GM12878 (cell line): ENCODE measurements around the gene VIL1. TPM values are rescaled to one million over a fixed set of nuclear protein-coding genes. Genes with fewer than 3 reads are reported as not detected.

Experiments used
- ATAC-seq: fragments of 200-7000 bp; cut with Tn5 transposase; 3 replicates; pipeline ENCODE4 v1.9.1; 2020; ENCODE audit warnings: mild to moderate bottlenecking, moderate library complexity
- BruUV-seq: library from RNA; stranded (reverse); fragments of 400-500 nt; replicated peaks from 2 replicates; lab custom pipeline; 2021; lab: Mats Ljungman, UMichigan
- CTCF ChIA-PET: fragments of 300-600 bp; sonication (Branson Sonifier 250); formaldehyde crosslinking; extraction: SDS; loops from one replicate; lab custom pipeline; 2021; ENCODE audit warnings: inconsistent platforms; lab: Yijun Ruan, JAX
- POLR2A ChIA-PET: fragments of 350-600 bp; formaldehyde crosslinking; extraction: SDS; loops from one replicate; lab custom pipeline; 2021; ENCODE audit warnings: inconsistent platforms; lab: Charles Lee
- RAD21 ChIA-PET: fragments of 300-600 bp; sonication (Branson Sonifier 250); formaldehyde crosslinking; loops from one replicate; lab custom pipeline; 2023; ENCODE audit warnings: antibody characterized with exemption; ENCODE audit not compliant: unreplicated experiment; lab: Charles Lee
- SMC1A ChIA-PET: fragments of 300-600 bp; sonication (Branson Sonifier 250); formaldehyde crosslinking; loops from one replicate; lab custom pipeline; 2023; ENCODE audit not compliant: unreplicated experiment, uncharacterized antibody; lab: Charles Lee
- DNase-seq: peaks from one replicate; pipeline ENCODE4 v3.0.0-alpha.2; 2011; ENCODE audit warnings: low read depth, low spot score
- FAIRE-seq: peaks from 3 replicates; lab custom pipeline; 2011; peaks lifted over from hg19 to GRCh38; lab: Jason Lieb, UNC
- H2AFZ ChIP-seq: 2 replicates; pipeline ENCODE4 v1.6.0; 2011; ENCODE audit warnings: low read depth, low read length, control low read depth; ENCODE audit not compliant: control insufficient read depth
- H3K27ac ChIP-seq: 2 replicates; pipeline ENCODE4 v1.5.1; 2011; ENCODE audit warnings: control low read depth; ENCODE audit not compliant: control insufficient read depth, insufficient read depth
- H3K27me3 ChIP-seq, 2 experiments: replicated peaks in 1 of 2; 2 replicates each; pipeline versions ENCODE4 v1.6.0 to v1.6.1; 2011; ENCODE audit warnings: low read length in 1 of 2; ENCODE audit not compliant: control insufficient read depth in 2 of 2, insufficient read depth in 2 of 2
- H3K36me3 ChIP-seq, 2 experiments: 2 replicates each; pipeline ENCODE4 v1.5.1; 2011; ENCODE audit warnings: low read length in 1 of 2; ENCODE audit not compliant: control insufficient read depth in 2 of 2, insufficient read depth in 2 of 2
- H3K4me1 ChIP-seq: 2 replicates; pipeline ENCODE4 v1.6.1; 2011; ENCODE audit warnings: mild to moderate bottlenecking, low read length, moderate library complexity, mixed read lengths; ENCODE audit not compliant: control insufficient read depth, insufficient read depth
- H3K4me2 ChIP-seq: 2 replicates; pipeline ENCODE4 v1.6.0; 2011; ENCODE audit warnings: control low read depth; ENCODE audit not compliant: control insufficient read depth, insufficient read depth
- H3K4me3 ChIP-seq: fragments of 200-600 bp; sonication (generic); 2 replicates; pipeline ENCODE4 v1.5.1; 2016
- H3K79me2 ChIP-seq: 2 replicates; pipeline ENCODE4 v1.6.0; 2011; ENCODE audit warnings: low read length; ENCODE audit not compliant: control insufficient read depth, insufficient read depth
- H3K9ac ChIP-seq: 2 replicates; pipeline ENCODE4 v1.8.0; 2011; ENCODE audit warnings: low read length, control low read depth, mixed read lengths; ENCODE audit not compliant: control insufficient read depth, insufficient read depth
- H3K9me3 ChIP-seq: replicated peaks from 3 replicates; pipeline ENCODE4 v1.5.1; 2011; ENCODE audit warnings: mild to moderate bottlenecking, low read length; ENCODE audit not compliant: control insufficient read depth, insufficient read depth
- H4K20me1 ChIP-seq: 2 replicates; pipeline ENCODE4 v1.6.0; 2011; ENCODE audit not compliant: control insufficient read depth, insufficient read depth
- CHD1 ChIP-seq: IDR thresholded peaks from 2 replicates; pipeline ENCODE4 v1.6.1; 2012; ENCODE audit warnings: low read depth, low read length, improper control_type of control experiment
- MYC ChIP-seq: IDR thresholded peaks from 2 replicates; pipeline ENCODE4 v1.6.1; 2011; ENCODE audit warnings: mild to moderate bottlenecking, low read length, moderate library complexity, inconsistent platforms; ENCODE audit not compliant: insufficient read depth, insufficient replicate concordance, insufficient read length, severe bottlenecking
- NRF1 ChIP-seq: conservative IDR thresholded peaks from 2 replicates; pipeline ENCODE4 v1.6.1; 2011; ENCODE audit warnings: mild to moderate bottlenecking, low read depth, low read length, improper control_type of control experiment
- USF2 ChIP-seq: IDR thresholded peaks from 2 replicates; pipeline ENCODE4 v1.6.1; 2011; ENCODE audit warnings: low read depth, low read length, improper control_type of control experiment, borderline replicate concordance
- YY1 ChIP-seq: IDR thresholded peaks from 2 replicates; pipeline ENCODE4 v1.6.1; 2011; ENCODE audit warnings: low read depth, mild to moderate bottlenecking, low read length
- ZNF217 ChIP-seq: fragments of 450-650 bp; IDR thresholded peaks from 2 replicates; pipeline ENCODE4 v1.6.1; 2017; ENCODE audit warnings: antibody characterized with exemption, mild to moderate bottlenecking
- WGBS: methylation state at CpG from one replicate; pipeline ENCODE4 v1.1.6; 2016; ENCODE audit warnings: low lambda C conversion rate; ENCODE audit not compliant: insufficient replicate concordance, insufficient coverage; ENCODE audit errors: missing lambda C conversion rate; 5-methylcytosine and 5-hydroxymethylcytosine counted together
- in situ Hi-C: fragments of 300-500 bp; cut with MboI; formaldehyde crosslinking; loops from 9 replicates; pipeline ENCODE4 v1.14.3; 2018; ENCODE audit warnings: mixed read lengths
- intact Hi-C: fragments of 100-400 bp; cut with micrococcal nuclease; formaldehyde crosslinking; loops from one replicate; pipeline ENCODE4 v1.14.2; 2022; ENCODE audit not compliant: unreplicated experiment
- polyA plus RNA-seq, 11 experiments: library from polyadenylated mRNA; depleted of rRNA in 4 of 11; unstranded in 6 of 11; stranded (reverse) in 5 of 11; fragments of >200 nt; fragmentation: Nextera tagmentation in 4 of 11; fragmentation: Illumina TruSeq in 1 of 11; extraction: Ambion mirVana in 4 of 11; extraction: Trizol in 1 of 11; gene quantifications; 1 replicate in 1 of 11; 2 replicates in 10 of 11; pipeline versions ENCODE4 v1.2.1 to v1.2.3, GENCODE V29; 2011 to 2016; ENCODE audit warnings: inconsistent platforms in 2 of 11, missing spikeins in 2 of 11, low read depth in 1 of 11
- total RNA-seq, 4 experiments: library from RNA; depleted of rRNA in 3 of 4; stranded (reverse); fragments of >200 nt in 3 of 4; fragmentation: Illumina TruSeq in 1 of 4; extraction: Trizol in 1 of 4; gene quantifications; 2 replicates each; pipeline versions ENCODE4 v1.2.1 to v1.2.3, GENCODE V29; 2013 to 2021

Gene VIL1
- total and polyA plus RNA-seq, 10 of the 15 experiments (the other 5 are each of a cell fraction or from before 2014, with no cell fraction given), result 0.03 to 1.9 (median 0.33) TPM

GRCh38 chr2:218470448-218470847, 51.5 kb downstream of the VIL1 start:
- POLR2A ChIA-PET, result no interaction called here
- Histone ChIP-seq H3K27ac (no peak overlapping the region), H3K79me2 (no peaks in the 10 kb centered on the region), H4K20me1 (no peaks in the 10 kb centered on the region), H3K4me2 (no peak overlapping the region), H3K4me3 (no peak overlapping the region), H3K9me3 (no peaks in the 10 kb centered on the region), H3K9ac (no peak overlapping the region), H3K36me3 (peaks cover 0 to 17% of the 10 kb centered on the region in 2 experiments; a peak in 2 of 4 replicates), H2AFZ (no peak overlapping the region), H3K4me1 (peaks cover 8% of the 10 kb centered on the region), H3K27me3 (no peaks in the 10 kb centered on the region)
- DNase-seq, result no peak
- BruUV-seq, result no TSS peak
- intact Hi-C loops (no loop called here), in situ Hi-C loops (no loop called here)
- SMC1A ChIA-PET, result interaction anchor here (0.6 to 1.3 kb wide), 3 partner anchors 10 to 186 kb away, joined by 3 read pairs; no protein-coding TSS in a partner anchor
- WGBS, result 0% methylated on average over 1 of the region's 1 CpG
- TF ChIP-seq CHD1 (no peak), ZNF217 (no peak), MYC (no peak), NRF1 (no peak), YY1 (no peak), USF2 (no peak)
- RAD21 ChIA-PET, result no interaction called here
- FAIRE-seq, result no peak
- CTCF ChIA-PET, result interaction anchor here (1.4 to 2.2 kb wide), 3 partner anchors 8 to 177 kb away, joined by 6 to 7 read pairs (median 7); no protein-coding TSS in a partner anchor
- ATAC-seq, result no peak; the same call in 2 of the 3 replicates
